Measurements from ENCODE around the gene YEATS4.

DNA sequence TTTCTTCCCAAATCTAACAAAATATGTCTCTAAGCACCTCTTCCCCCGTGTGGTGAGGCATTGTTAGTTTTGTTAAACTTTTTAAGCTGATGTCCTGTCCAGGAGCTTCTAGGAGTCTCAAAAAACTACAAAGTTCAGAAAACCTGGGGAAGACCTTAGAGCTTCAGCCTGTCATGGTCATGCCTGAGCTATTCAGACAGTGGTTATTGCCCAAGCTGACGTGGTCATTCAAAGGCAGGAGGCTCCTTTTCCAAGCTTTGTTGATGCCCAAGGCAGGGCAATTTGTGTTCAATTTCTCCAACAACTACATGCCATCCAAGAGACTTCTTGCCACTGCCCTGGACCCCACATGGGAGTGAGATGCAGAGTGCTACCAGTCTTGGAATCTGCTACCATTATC, 17.1 kb upstream of the YEATS4 start:
- TF ChIP-seq, protein P1, sequence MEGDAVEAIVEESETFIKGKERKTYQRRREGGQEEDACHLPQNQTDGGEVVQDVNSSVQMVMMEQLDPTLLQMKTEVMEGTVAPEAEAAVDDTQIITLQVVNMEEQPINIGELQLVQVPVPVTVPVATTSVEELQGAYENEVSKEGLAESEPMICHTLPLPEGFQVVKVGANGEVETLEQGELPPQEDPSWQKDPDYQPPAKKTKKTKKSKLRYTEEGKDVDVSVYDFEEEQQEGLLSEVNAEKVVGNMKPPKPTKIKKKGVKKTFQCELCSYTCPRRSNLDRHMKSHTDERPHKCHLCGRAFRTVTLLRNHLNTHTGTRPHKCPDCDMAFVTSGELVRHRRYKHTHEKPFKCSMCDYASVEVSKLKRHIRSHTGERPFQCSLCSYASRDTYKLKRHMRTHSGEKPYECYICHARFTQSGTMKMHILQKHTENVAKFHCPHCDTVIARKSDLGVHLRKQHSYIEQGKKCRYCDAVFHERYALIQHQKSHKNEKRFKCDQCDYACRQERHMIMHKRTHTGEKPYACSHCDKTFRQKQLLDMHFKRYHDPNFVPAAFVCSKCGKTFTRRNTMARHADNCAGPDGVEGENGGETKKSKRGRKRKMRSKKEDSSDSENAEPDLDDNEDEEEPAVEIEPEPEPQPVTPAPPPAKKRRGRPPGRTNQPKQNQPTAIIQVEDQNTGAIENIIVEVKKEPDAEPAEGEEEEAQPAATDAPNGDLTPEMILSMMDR (IDR thresholded peaks at IDR 0.05; ENCODE audit: low read depth, low read length), result no peak
- no peak for TF ChIP-seq EZH2phosphoT487 (IDR thresholded peaks at IDR 0.05; ENCODE audit: low read depth)

Measured in OCI-LY3 (cell line).